ENCODE measurements around the gene HOXD13.

Gene HOXD13

DNA sequence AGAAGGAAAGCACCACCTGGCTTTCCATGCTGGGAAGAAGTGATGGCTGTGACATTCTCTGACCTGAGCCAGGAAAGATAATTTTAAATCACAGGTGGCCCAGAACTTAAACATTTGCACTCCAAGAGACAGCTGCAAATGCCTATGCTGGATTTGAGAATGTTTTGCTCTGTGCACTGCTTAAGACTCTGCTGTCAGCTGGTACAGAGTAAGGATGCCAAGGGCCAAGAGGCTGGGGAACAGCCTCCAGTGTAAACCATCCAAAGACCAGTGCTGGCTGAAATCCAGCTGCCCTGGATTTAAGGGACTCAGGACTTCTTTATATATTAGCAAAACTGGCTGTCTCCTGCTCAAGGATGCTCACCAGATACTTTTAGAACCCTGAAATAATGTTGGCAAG is 40.9 kb downstream of the HOXD13 start:
- peak; percentile 26 for DNase-seq

- no peak for DNase-seq
These were observed 41.5 kb downstream of the HOXD13 start for GRCh38 chr2:176134035-176134434.

GRCh38 chr2:176135035-176135440 is 42.5 kb downstream of the HOXD13 start:
- peak; percentile 57 for DNase-seq

- no peak for DNase-seq
These were observed 44.1 kb downstream of the HOXD13 start for GRCh38 chr2:176136374-176137251.

GRCh38 chr2:176137252-176137580 is 44.7 kb downstream of the HOXD13 start:
- no peak for DNase-seq

DNA sequence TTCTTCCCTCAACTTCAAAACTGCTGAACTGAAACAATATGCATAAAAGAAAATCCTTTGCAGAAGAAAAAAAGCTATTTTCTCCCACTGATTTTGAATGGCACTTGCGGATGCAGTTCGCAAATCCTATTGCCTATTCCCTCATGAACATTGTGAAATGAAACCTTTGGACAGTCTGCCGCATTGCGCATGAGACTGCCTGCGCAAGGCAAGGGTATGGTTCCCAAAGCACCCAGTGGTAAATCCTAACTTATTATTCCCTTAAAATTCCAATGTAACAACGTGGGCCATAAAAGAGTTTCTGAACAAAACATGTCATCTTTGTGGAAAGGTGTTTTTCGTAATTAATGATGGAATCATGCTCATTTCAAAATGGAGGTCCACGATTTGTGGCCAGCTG is 45.4 kb downstream of the HOXD13 start:
- DNase-seq, result no peak

- DNase-seq, result peak; percentile 39
These were observed 46.0 kb downstream of the HOXD13 start for GRCh38 chr2:176138526-176138922.

GRCh38 chr2:176138923-176139660 is 46.6 kb downstream of the HOXD13 start:
- DNase-seq, result no peak

DNA sequence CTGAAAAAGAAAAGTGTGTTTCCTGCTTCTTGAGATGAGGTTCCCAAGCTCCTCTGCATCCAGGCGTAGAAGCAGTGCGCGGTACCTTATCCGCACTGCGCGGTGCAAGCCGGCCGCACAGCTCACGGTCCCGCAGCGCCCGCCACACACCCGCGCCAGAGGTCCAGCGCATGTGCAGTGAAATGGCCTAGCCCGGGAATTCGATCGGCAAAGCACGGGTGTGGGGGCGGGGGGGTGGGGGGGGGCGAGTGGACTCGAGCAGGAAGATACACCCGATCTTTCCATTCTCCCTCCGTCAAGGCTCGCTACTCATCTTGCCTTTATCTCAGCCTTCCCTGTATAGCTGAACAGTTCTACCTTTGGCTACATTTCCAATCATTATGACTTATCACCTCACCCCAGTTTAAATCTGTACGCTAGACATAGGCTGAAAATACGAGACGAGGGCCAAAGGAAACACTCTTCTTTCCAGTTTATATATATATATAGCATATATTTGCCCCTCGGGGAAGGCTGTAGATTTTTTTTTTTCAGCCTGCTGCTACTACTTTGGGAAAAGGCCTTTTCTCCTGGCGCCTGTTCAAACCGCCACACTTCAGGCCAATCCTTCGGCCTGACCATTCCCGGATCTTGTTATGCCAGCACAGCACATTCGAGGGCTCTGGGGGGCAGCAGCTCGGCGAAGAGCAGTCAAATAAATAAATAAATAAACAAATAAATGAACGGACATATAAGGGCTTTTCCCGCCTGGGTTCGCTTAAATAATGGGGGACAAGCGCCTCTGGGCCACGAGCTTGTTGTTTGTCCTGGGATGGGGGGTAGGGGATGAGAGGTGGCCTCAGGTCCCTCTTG is 47.4 kb downstream of the HOXD13 start:
- no peak for DNase-seq

DNA sequence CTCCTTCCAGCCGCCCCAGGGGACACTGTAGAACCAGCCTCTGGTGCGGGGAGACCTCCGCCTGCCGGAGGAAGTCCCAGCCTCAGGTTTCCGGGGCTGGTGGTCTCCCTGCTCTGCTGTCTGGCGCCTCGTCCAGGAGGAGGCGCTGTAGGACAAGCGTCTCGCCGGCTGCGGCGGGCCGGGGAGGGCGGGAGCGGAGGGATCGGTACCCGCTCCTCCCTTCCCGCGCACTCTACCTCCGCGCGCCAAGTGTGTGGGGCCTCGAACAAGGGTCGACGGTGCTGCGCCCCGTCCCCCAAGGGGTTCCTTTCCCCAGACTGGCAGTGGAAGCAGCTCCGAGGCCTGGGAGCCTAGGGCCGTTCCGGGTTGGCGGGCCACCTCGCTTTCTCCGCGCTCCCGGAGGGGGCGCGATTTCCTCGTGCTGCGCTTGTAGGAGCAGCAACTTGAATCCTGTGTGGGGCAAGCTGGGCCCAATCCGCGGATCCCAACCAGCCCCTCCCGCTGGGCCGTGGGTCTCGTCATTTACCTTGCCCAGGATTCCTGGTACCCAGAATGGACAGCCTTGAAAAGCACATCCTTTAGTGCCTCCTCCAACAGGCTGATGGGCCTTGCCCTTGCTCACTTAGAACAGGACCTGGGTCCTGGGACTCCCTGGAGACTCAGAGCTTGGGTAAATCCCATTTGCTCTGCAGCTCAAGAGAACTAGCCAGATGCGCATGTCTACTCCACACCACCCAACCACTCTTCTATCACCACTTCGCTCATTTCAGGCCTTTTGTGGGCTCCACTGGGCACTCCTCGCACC is 48.2 kb downstream of the HOXD13 start:
- DNase-seq, result no peak

DNA sequence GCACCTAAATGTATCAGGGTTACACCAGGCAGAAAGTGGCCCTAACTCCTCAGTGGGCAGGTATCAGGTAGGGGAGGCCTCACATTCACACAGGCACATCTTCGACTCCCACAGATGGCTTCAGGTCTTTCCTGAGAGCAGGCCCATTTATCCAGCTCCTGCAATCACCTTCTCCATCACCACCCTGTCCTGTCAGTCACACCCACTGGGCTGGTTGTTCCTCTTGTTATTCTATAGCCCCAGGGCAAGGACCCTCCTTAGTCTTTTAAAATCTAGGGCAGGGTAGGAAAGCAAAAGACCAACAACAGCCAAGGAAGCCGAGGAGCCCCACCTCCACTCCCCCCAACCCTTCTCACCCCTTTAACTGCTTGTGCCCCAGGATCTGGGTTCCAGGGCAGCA is 49.8 kb downstream of the HOXD13 start:
- DNase-seq, result no peak
